Occipital lobe (tissue), 2 donors: ENCODE data around the gene HNRNPH3. TPM values are rescaled to one million over a fixed set of nuclear protein-coding genes. Genes with fewer than 3 reads are reported as not detected.
"Not testable (repeated sequence)": the region's sequence is repeated elsewhere in the genome, so short reads cannot be mapped to it uniquely, and the experiment has no call there.

Experiments
- DNase-seq: peaks from one replicate; lab custom pipeline; 2025; lab: John Stamatoyannopoulos, UW
- total RNA-seq: library from RNA; depleted of rRNA; stranded (reverse); fragments of >200 nt; gene quantifications from one replicate; pipeline ENCODE4 v1.2.3, GENCODE V29; 2014

Gene HNRNPH3
- 41.2 TPM for total RNA-seq

GRCh38 chr10:68331455-68332258 is at the start of gene HNRNPH3:
Gene HNRNPH3, plus strand, starts transcription at chr10:68332064. Its CDS starts 5,158 bp downstream, at chr10:68337222.
- peak; percentile 95 for DNase-seq

GRCh38 chr10:68284062-68285001 is 47.5 kb upstream of the HNRNPH3 start:
- no peak for DNase-seq

- DNase-seq = no peak
Observed at GRCh38 chr10:68288717-68289116, 43.1 kb upstream of the HNRNPH3 start.

GRCh38 chr10:68290736-68291135 is 41.1 kb upstream of the HNRNPH3 start:
- no peak for DNase-seq

GRCh38 chr10:68296843-68297663 is 34.8 kb upstream of the HNRNPH3 start:
- DNase-seq = no peak

- no peak for DNase-seq
Observed at GRCh38 chr10:68301301-68301700, 30.6 kb upstream of the HNRNPH3 start.

GRCh38 chr10:68301790-68302502 is 29.9 kb upstream of the HNRNPH3 start:
- DNase-seq = no peak

- DNase-seq = no peak
Observed at GRCh38 chr10:68302503-68302823, 29.4 kb upstream of the HNRNPH3 start.

- no peak for DNase-seq
Observed at GRCh38 chr10:68302871-68303270, 29.0 kb upstream of the HNRNPH3 start.

GRCh38 chr10:68303849-68304412 is 27.9 kb upstream of the HNRNPH3 start:
- DNase-seq = no peak

- no peak for DNase-seq
Observed at GRCh38 chr10:68305854-68306253, 26.0 kb upstream of the HNRNPH3 start.

GRCh38 chr10:68310531-68310930 is 21.3 kb upstream of the HNRNPH3 start:
- DNase-seq = no peak

- not testable (repeated sequence) for DNase-seq
Observed at GRCh38 chr10:68314930-68315329, 16.9 kb upstream of the HNRNPH3 start.

GRCh38 chr10:68315582-68315981 is 16.3 kb upstream of the HNRNPH3 start:
- no peak for DNase-seq

GRCh38 chr10:68318331-68319059 is 13.4 kb upstream of the HNRNPH3 start:
- no peak for DNase-seq

- not testable (repeated sequence) for DNase-seq
Observed at GRCh38 chr10:68324396-68324795, 7.5 kb upstream of the HNRNPH3 start.

GRCh38 chr10:68327889-68328786 is 3.7 kb upstream of the HNRNPH3 start:
- DNase-seq = no peak

GRCh38 chr10:68329506-68329861 is 2.4 kb upstream of the HNRNPH3 start:
- DNase-seq = no peak
